ENCODE data around the gene ETV3.
A peak's percentile ranks its signal among the peaks of the same experiment; 100 is the strongest.

Gene ETV3

DNA sequence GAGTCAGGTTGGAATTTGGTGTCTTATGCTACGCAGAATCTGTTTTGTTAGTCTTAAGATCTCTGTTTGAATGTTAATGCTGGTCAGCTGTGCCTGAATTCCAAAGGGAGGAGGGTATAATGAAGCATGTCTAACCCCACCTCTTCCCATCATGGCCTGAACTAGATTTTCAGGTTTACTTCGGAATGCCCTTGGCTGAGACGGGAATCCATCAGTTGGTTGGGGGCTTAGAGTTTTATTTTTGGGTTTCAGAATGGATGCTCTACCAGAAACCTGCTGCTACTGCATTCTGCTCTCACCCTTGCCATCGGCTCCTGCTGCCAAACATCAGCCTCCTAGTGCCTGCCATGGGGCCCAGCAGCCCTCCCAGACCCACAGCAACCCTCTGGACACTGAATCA, 24.1 kb upstream of the ETV3 start:
- ChIA-PET CTCF (no interaction called here), POLR2A (ENCODE audit: low non-redundant PET) (no interaction called here)
- DNase-seq (ENCODE audit: low spot score): no peak
- no peak overlapping the region for H3K27ac ChIP-seq
- TF ChIP-seq CTCF (conservative IDR thresholded peaks at IDR 0.05; ENCODE audit: low read depth): no peak

- no peak for DNase-seq (ENCODE audit: low spot score)
- no peak overlapping the region for H3K27ac ChIP-seq
- POLR2A ChIA-PET (ENCODE audit: low non-redundant PET): no interaction called here
- TF ChIP-seq CTCF (conservative IDR thresholded peaks at IDR 0.05; ENCODE audit: low read depth): no peak
- CTCF ChIA-PET: no interaction called here
Measured at GRCh38 chr1:157161901-157162300, 23.7 kb upstream of the ETV3 start.

DNA sequence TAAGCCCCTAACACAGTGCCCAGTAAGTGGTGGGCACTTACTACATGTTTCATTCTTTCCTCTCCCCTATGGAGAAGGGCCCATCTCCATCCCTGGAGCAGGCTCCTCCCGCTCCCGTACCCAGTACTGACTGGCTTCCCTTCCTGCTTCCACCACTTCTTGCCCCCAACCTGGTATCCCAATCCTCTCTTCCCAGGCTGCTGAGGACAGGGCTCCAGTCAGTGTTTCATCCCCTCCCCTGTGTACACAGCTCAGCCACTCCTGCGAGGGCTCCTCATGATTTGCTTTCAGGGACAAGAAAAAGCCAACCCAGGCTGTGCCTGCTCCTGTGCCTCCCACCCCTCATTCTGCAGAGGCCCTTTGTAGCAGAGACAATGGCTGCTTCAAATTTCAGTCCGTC, 20.8 kb upstream of the ETV3 start:
- no peak for DNase-seq (ENCODE audit: low spot score)
- CTCF ChIA-PET: interaction anchor here (0.9 to 7.9 kb wide), 2 partner anchors 12 to 68 kb away, joined by 3 to 154 read pairs; no protein-coding TSS in a partner anchor
- no peak for TF ChIP-seq CTCF (conservative IDR thresholded peaks at IDR 0.05; ENCODE audit: low read depth)
- POLR2A ChIA-PET (ENCODE audit: low non-redundant PET): no interaction called here
- H3K27ac ChIP-seq: no peak overlapping the region

- peak overlapping the region; percentile 68 for H3K27ac ChIP-seq
- POLR2A ChIA-PET (ENCODE audit: low non-redundant PET): no interaction called here
- TF ChIP-seq CTCF (conservative IDR thresholded peaks at IDR 0.05; ENCODE audit: low read depth): no peak
- CTCF ChIA-PET: interaction anchor here (3.1 to 7.9 kb wide), 2 partner anchors 21 to 67 kb away, joined by 27 to 154 read pairs; partner anchors contain the start of gene ETV3
- no peak for DNase-seq (ENCODE audit: low spot score)
Measured at GRCh38 chr1:157157501-157158190, 19.5 kb upstream of the ETV3 start.

GRCh38 chr1:157156058-157156541, 17.9 kb upstream of the ETV3 start:
- POLR2A ChIA-PET (ENCODE audit: low non-redundant PET): no interaction called here
- CTCF ChIA-PET: interaction anchor here (0.6 to 7.9 kb wide), 22 partner anchors 10 to 866 kb away, joined by 3 to 154 read pairs (median 4); partner anchors contain the start of gene ETV3
- peak; percentile 68 for DNase-seq (ENCODE audit: low spot score)
- TF ChIP-seq CTCF (conservative IDR thresholded peaks at IDR 0.05; ENCODE audit: low read depth): peak; percentile 94
- H3K27ac ChIP-seq: no peak overlapping the region

- no peak for TF ChIP-seq CTCF (conservative IDR thresholded peaks at IDR 0.05; ENCODE audit: low read depth)
- ChIA-PET POLR2A (ENCODE audit: low non-redundant PET) (interaction anchor here (0.6 kb wide), 1 partner anchor 18 kb away, joined by 4 read pairs; no protein-coding TSS in a partner anchor), CTCF (interaction anchor here (0.6 to 7.9 kb wide), 13 partner anchors 9 to 453 kb away, joined by 3 to 154 read pairs (median 5); partner anchors contain the start of gene ETV3)
- DNase-seq (ENCODE audit: low spot score): no peak
- H3K27ac ChIP-seq: no peak overlapping the region
Measured at GRCh38 chr1:157155658-157156057, 17.5 kb upstream of the ETV3 start.
